ENCODE data around the gene TOMM34.

The TOMM34 gene

GRCh38 chr20:44950368-44950767, 9.8 kb downstream of the TOMM34 start:
- TF ChIP-seq CTCF (conservative IDR thresholded peaks at IDR 0.05; ENCODE audit: low read depth): no peak
- POLR2A ChIA-PET (ENCODE audit: low non-redundant PET): interaction anchor here (2.8 kb wide), 1 partner anchor 10 kb away, joined by 7 read pairs; the partner anchor contains the start of gene TOMM34
- CTCF ChIA-PET: interaction anchor here (0.7 kb wide), 3 partner anchors 203 to 217 kb away, joined by 3 read pairs; no protein-coding TSS in a partner anchor

GRCh38 chr20:44948513-44948912, 11.7 kb downstream of the TOMM34 start:
- no peak for TF ChIP-seq CTCF (conservative IDR thresholded peaks at IDR 0.05; ENCODE audit: low read depth)
- ChIA-PET CTCF (interaction anchor here (0.5 to 0.7 kb wide), 2 partner anchors 23 to 133 kb away, joined by 4 read pairs; no protein-coding TSS in a partner anchor), POLR2A (ENCODE audit: low non-redundant PET) (interaction anchor here (1.0 kb wide), 1 partner anchor 12 kb away, joined by 3 read pairs; the partner anchor contains the start of gene TOMM34)
- H3K27ac ChIP-seq: no peak overlapping the region
- DNase-seq (ENCODE audit: low spot score): no peak

More at GRCh38 chr20:44950368-44950767, 9.8 kb downstream of the TOMM34 start:
- DNase-seq (ENCODE audit: low spot score): no peak
- H3K27ac ChIP-seq: no peak overlapping the region

GRCh38 chr20:44948107-44948506, 12.1 kb downstream of the TOMM34 start:
- TF ChIP-seq CTCF (conservative IDR thresholded peaks at IDR 0.05; ENCODE audit: low read depth): no peak
- ChIA-PET POLR2A (ENCODE audit: low non-redundant PET) (no interaction called here), CTCF (interaction anchor here (0.5 to 1.1 kb wide), 2 partner anchors 11 to 23 kb away, joined by 3 to 4 read pairs; no protein-coding TSS in a partner anchor)
- no peak overlapping the region for H3K27ac ChIP-seq
- DNase-seq (ENCODE audit: low spot score): no peak

- ChIA-PET CTCF (interaction anchor here (1.2 kb wide), 1 partner anchor 130 kb away, joined by 4 read pairs; no protein-coding TSS in a partner anchor), POLR2A (ENCODE audit: low non-redundant PET) (interaction anchor here (0.7 kb wide), 1 partner anchor 10 kb away, joined by 4 read pairs; no protein-coding TSS in a partner anchor)
- no peak for DNase-seq (ENCODE audit: low spot score)
Measured at GRCh38 chr20:44946271-44946852, 13.8 kb downstream of the TOMM34 start.

GRCh38 chr20:44945261-44945660, 14.9 kb downstream of the TOMM34 start:
- CTCF ChIA-PET: interaction anchor here (0.7 kb wide), 1 partner anchor 193 kb away, joined by 6 read pairs; no protein-coding TSS in a partner anchor
- H3K27ac ChIP-seq: no peak overlapping the region
- POLR2A ChIA-PET (ENCODE audit: low non-redundant PET): interaction anchor here (0.7 kb wide), 1 partner anchor 13 kb away, joined by 4 read pairs; no protein-coding TSS in a partner anchor
- no peak for TF ChIP-seq CTCF (conservative IDR thresholded peaks at IDR 0.05; ENCODE audit: low read depth)
- no peak for DNase-seq (ENCODE audit: low spot score)

More at GRCh38 chr20:44946271-44946852, 13.8 kb downstream of the TOMM34 start:
- no peak overlapping the region for H3K27ac ChIP-seq
- TF ChIP-seq CTCF (conservative IDR thresholded peaks at IDR 0.05; ENCODE audit: low read depth): no peak

- no peak for DNase-seq (ENCODE audit: low spot score)
- POLR2A ChIA-PET (ENCODE audit: low non-redundant PET): no interaction called here
- H3K27ac ChIP-seq: no peak overlapping the region
- no peak for TF ChIP-seq CTCF (conservative IDR thresholded peaks at IDR 0.05; ENCODE audit: low read depth)
- CTCF ChIA-PET: interaction anchor here (1.4 kb wide), 1 partner anchor 195 kb away, joined by 7 read pairs; no protein-coding TSS in a partner anchor
Measured at GRCh38 chr20:44943828-44944227, 16.4 kb downstream of the TOMM34 start.
